ENCODE data around the gene RNF114. TPM values are rescaled to one million over a fixed set of nuclear protein-coding genes. Genes with fewer than 3 reads are reported as not detected.
A peak's percentile ranks its signal among the peaks of the same experiment; 100 is the strongest.

The RNF114 gene
- total and polyA plus RNA-seq, 10 of the 15 experiments (the other 5 are each of a cell fraction or from before 2014, with no cell fraction given): 28.0 to 82.3 (median 47.2) TPM

DNA sequence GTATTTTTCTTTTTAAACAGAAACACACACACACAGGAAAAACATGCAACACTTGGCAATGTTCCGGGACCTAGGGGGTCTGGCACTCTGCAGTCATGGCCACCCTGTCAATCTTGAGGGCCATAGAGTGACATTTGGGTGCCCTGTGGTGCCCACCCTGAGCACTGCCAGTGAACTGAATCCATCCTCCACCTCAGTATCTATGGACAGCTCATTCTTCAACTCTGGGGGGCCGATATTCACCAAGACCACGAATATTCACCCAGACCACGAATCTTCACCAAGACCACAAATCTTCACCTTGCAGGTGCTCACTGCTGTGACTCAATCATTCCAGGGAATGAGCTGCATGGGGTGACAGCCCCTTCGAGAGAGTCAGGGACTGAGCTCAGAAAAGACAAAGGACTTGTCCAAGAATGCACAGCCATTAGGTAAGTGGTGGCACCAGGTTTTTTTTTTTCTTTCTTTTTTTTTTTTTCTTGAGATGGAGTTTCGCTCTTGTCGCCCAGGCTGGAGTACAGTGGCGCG, 65.7 kb downstream of the RNF114 start:
- in situ Hi-C loops (cut with MboI): no loop called here
- 52% methylated on average over 9 of the region's 9 CpGs for WGBS (ENCODE audit: insufficient coverage, insufficient replicate concordance, low lambda C conversion rate, missing lambda C conversion rate)
- no TSS peak for BruUV-seq (replicated peaks)
- intact Hi-C loops (cut with micrococcal nuclease; ENCODE audit: unreplicated experiment): no loop called here
- CTCF ChIA-PET: interaction anchor here (0.8 to 3.1 kb wide), 4 partner anchors 11 to 69 kb away, joined by 4 to 19 read pairs (median 10); no protein-coding TSS in a partner anchor
- SMC1A ChIA-PET (ENCODE audit: uncharacterized antibody, unreplicated experiment): interaction anchor here (0.6 to 1.1 kb wide), 4 partner anchors 20 to 1523 kb away, joined by 3 to 6 read pairs (median 3); no protein-coding TSS in a partner anchor
- H3K36me3 ChIP-seq (ENCODE audit: control insufficient read depth in 2 of 2, insufficient read depth in 2 of 2, low read length in 1 of 2): no peaks in the 10 kb centered on the region
- FAIRE-seq (no peak), DNase-seq (ENCODE audit: low read depth, low spot score) (no peak), ATAC-seq (no peak)
- no peak overlapping the region; the same call in 1 of the 2 replicates for H2AFZ ChIP-seq (ENCODE audit: control insufficient read depth, low read depth, low read length)
- no peak overlapping the region for H3K27ac ChIP-seq (ENCODE audit: control insufficient read depth, insufficient read depth)
- TF ChIP-seq BHLHE40 (IDR thresholded peaks at IDR 0.05; ENCODE audit: borderline replicate concordance in 1 of 2, low read depth in 2 of 2, low read length in 1 of 2) (no peak), ZZZ3 (IDR thresholded peaks at IDR 0.05; ENCODE audit: control insufficient read depth, insufficient read length, low read depth) (no peak), RFX5 (IDR thresholded peaks at IDR 0.05; ENCODE audit: low read depth, low read length) (no peak), SIX5 (IDR thresholded peaks at IDR 0.05; ENCODE audit: low read depth, low read length, severe bottlenecking) (no peak), POLR2AphosphoS2 (IDR thresholded peaks at IDR 0.05; ENCODE audit: low read depth, low read length) (no peak), ASH2L (IDR thresholded peaks at IDR 0.05; ENCODE audit: borderline replicate concordance, low read depth) (no peak), SMAD1 (IDR thresholded peaks at IDR 0.05; ENCODE audit: low read depth, partially characterized antibody) (no peak)
- TF ChIP-seq, protein P1, sequence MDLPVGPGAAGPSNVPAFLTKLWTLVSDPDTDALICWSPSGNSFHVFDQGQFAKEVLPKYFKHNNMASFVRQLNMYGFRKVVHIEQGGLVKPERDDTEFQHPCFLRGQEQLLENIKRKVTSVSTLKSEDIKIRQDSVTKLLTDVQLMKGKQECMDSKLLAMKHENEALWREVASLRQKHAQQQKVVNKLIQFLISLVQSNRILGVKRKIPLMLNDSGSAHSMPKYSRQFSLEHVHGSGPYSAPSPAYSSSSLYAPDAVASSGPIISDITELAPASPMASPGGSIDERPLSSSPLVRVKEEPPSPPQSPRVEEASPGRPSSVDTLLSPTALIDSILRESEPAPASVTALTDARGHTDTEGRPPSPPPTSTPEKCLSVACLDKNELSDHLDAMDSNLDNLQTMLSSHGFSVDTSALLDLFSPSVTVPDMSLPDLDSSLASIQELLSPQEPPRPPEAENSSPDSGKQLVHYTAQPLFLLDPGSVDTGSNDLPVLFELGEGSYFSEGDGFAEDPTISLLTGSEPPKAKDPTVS (IDR thresholded peaks at IDR 0.05; ENCODE audit: low read depth, low read length): no peak
- TF ChIP-seq, protein P2, sequence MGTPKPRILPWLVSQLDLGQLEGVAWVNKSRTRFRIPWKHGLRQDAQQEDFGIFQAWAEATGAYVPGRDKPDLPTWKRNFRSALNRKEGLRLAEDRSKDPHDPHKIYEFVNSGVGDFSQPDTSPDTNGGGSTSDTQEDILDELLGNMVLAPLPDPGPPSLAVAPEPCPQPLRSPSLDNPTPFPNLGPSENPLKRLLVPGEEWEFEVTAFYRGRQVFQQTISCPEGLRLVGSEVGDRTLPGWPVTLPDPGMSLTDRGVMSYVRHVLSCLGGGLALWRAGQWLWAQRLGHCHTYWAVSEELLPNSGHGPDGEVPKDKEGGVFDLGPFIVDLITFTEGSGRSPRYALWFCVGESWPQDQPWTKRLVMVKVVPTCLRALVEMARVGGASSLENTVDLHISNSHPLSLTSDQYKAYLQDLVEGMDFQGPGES (IDR thresholded peaks at IDR 0.05): no peak
- TF ChIP-seq, protein P3, sequence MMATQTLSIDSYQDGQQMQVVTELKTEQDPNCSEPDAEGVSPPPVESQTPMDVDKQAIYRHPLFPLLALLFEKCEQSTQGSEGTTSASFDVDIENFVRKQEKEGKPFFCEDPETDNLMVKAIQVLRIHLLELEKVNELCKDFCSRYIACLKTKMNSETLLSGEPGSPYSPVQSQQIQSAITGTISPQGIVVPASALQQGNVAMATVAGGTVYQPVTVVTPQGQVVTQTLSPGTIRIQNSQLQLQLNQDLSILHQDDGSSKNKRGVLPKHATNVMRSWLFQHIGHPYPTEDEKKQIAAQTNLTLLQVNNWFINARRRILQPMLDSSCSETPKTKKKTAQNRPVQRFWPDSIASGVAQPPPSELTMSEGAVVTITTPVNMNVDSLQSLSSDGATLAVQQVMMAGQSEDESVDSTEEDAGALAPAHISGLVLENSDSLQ (IDR thresholded peaks at IDR 0.05): peak; percentile 27; the same call in 1 of the 2 replicates
- TF ChIP-seq, protein P4, sequence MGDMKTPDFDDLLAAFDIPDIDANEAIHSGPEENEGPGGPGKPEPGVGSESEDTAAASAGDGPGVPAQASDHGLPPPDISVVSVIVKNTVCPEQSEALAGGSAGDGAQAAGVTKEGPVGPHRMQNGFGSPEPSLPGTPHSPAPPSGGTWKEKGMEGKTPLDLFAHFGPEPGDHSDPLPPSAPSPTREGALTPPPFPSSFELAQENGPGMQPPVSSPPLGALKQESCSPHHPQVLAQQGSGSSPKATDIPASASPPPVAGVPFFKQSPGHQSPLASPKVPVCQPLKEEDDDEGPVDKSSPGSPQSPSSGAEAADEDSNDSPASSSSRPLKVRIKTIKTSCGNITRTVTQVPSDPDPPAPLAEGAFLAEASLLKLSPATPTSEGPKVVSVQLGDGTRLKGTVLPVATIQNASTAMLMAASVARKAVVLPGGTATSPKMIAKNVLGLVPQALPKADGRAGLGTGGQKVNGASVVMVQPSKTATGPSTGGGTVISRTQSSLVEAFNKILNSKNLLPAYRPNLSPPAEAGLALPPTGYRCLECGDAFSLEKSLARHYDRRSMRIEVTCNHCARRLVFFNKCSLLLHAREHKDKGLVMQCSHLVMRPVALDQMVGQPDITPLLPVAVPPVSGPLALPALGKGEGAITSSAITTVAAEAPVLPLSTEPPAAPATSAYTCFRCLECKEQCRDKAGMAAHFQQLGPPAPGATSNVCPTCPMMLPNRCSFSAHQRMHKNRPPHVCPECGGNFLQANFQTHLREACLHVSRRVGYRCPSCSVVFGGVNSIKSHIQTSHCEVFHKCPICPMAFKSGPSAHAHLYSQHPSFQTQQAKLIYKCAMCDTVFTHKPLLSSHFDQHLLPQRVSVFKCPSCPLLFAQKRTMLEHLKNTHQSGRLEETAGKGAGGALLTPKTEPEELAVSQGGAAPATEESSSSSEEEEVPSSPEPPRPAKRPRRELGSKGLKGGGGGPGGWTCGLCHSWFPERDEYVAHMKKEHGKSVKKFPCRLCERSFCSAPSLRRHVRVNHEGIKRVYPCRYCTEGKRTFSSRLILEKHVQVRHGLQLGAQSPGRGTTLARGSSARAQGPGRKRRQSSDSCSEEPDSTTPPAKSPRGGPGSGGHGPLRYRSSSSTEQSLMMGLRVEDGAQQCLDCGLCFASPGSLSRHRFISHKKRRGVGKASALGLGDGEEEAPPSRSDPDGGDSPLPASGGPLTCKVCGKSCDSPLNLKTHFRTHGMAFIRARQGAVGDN (IDR thresholded peaks at IDR 0.05): no peak
- TF ChIP-seq, protein P5, sequence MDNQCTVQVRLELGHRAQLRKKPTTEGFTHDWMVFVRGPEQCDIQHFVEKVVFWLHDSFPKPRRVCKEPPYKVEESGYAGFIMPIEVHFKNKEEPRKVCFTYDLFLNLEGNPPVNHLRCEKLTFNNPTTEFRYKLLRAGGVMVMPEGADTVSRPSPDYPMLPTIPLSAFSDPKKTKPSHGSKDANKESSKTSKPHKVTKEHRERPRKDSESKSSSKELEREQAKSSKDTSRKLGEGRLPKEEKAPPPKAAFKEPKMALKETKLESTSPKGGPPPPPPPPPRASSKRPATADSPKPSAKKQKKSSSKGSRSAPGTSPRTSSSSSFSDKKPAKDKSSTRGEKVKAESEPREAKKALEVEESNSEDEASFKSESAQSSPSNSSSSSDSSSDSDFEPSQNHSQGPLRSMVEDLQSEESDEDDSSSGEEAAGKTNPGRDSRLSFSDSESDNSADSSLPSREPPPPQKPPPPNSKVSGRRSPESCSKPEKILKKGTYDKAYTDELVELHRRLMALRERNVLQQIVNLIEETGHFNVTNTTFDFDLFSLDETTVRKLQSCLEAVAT (IDR thresholded peaks at IDR 0.05): 0 out of 2 replicates have a peak, but pooled peaks have one; percentile 22
- H3K9me3 ChIP-seq (replicated peaks; ENCODE audit: control insufficient read depth, insufficient read depth, low read length): no peaks in the 10 kb centered on the region
- POLR2A ChIA-PET: interaction anchor here (0.6 to 1.0 kb wide), 7 partner anchors 12 to 1052 kb away, joined by 3 to 5 read pairs (median 3); no protein-coding TSS in a partner anchor
- H3K4me1 ChIP-seq (ENCODE audit: control insufficient read depth, insufficient read depth, low read length): peaks cover 13% of the 10 kb centered on the region
- no peaks in the 10 kb centered on the region for H3K79me2 ChIP-seq (ENCODE audit: control insufficient read depth, insufficient read depth, low read length)
- no peak overlapping the region for H3K4me2 ChIP-seq (ENCODE audit: control insufficient read depth, insufficient read depth)
- RAD21 ChIA-PET (ENCODE audit: unreplicated experiment): interaction anchor here (0.7 to 4.5 kb wide), 5 partner anchors 21 to 95 kb away, joined by 3 to 40 read pairs (median 3); no protein-coding TSS in a partner anchor
- no peak overlapping the region for H3K9ac ChIP-seq (ENCODE audit: control insufficient read depth, insufficient read depth, low read length)
- H3K27me3 ChIP-seq (replicated peaks in 1 of 2; ENCODE audit: control insufficient read depth in 2 of 2, insufficient read depth in 2 of 2, low read length in 1 of 2): no peaks in the 10 kb centered on the region
- no peak overlapping the region for H3K4me3 ChIP-seq
- H4K20me1 ChIP-seq (ENCODE audit: control insufficient read depth, insufficient read depth): no peaks in the 10 kb centered on the region

Measured in GM12878 (cell line).